ENCODE results near the gene GPC5. TPM values are rescaled to one million over a fixed set of nuclear protein-coding genes. Genes with fewer than 3 reads are reported as not detected.

The GPC5 gene
- total and polyA plus RNA-seq, 9 of the 15 experiments (the other 6 are each of a cell fraction or from before 2014, with no cell fraction given): 0.18 to 0.27 TPM; not detected in 7

DNA sequence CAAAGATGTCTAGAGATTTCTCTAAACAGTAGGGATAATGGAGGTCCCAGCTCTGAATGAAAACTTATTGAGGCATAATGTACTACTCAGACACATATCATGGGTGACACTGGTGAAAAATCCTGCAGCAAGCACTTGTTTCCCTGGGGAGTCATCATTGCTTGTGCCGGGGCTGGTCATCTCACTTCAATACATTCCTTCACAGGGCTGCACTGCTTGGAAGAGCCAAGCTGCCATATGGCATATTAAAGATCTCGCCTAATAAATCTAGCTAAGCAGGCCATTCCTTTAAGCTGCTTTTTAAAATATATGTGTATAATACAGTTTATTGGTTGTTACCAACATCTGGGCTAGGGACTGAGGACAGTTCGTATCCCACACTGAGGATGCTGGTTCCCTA lies 1496.0 kb downstream of the GPC5 start (continued):
- TF ChIP-seq, protein P1, sequence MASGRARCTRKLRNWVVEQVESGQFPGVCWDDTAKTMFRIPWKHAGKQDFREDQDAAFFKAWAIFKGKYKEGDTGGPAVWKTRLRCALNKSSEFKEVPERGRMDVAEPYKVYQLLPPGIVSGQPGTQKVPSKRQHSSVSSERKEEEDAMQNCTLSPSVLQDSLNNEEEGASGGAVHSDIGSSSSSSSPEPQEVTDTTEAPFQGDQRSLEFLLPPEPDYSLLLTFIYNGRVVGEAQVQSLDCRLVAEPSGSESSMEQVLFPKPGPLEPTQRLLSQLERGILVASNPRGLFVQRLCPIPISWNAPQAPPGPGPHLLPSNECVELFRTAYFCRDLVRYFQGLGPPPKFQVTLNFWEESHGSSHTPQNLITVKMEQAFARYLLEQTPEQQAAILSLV (tag; IDR thresholded peaks at IDR 0.05): no peak
- no peak for TF ChIP-seq MBD2 (IDR thresholded peaks at IDR 0.05; ENCODE audit: borderline replicate concordance, low read depth)

DNA sequence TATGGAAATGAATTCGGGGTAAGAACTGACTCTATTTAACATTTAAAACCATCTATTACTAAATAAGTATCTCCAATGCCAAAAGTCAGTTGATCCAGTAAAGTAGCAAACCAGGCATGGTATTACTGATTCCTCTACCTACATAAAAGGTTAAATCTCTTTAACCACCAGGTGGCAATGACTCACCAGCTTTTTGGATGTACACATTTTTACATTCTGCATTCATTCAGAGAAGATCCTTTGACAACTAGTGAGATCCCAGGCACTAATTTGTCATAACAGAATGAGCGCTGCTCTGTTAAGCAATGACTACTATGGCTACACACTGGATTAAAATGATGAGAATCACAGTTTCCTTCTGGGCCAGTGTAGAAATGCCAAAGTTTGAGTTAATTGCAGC lies 1498.4 kb downstream of the GPC5 start:
- no peak overlapping the region for H3K4me2 ChIP-seq (ENCODE audit: insufficient read depth, low read length)
- 0% methylated on average over 2 of the region's 2 CpGs for WGBS (ENCODE audit: insufficient coverage, low coverage, missing lambda C conversion rate)
- no peaks in the 10 kb centered on the region for H3K27me3 ChIP-seq (ENCODE audit: control insufficient read depth in 2 of 2, insufficient read depth in 2 of 2, low read length in 2 of 2)
- ChIA-PET POLR2A (no interaction called here), CTCF (ENCODE audit: low intra/inter-chr PET ratio) (no interaction called here)
- no peaks in the 10 kb centered on the region for H4K20me1 ChIP-seq (replicated peaks; ENCODE audit: control insufficient read depth, insufficient read depth, low read length)
- H3K9ac ChIP-seq (ENCODE audit: insufficient read depth in 1 of 2, low read depth in 2 of 2, low read length in 2 of 2): no peak overlapping the region
- no peak overlapping the region for H3K27ac ChIP-seq (ENCODE audit: extremely low read depth, low read depth, low read length)
- no peaks in the 10 kb centered on the region for H3K79me2 ChIP-seq (ENCODE audit: control insufficient read depth, insufficient read depth, low read length)
- H3K36me3 ChIP-seq (ENCODE audit: control insufficient read depth, insufficient read depth, low read length): no peaks in the 10 kb centered on the region
- intact Hi-C loops (cut with micrococcal nuclease) (no loop called here), in situ Hi-C loops (cut with MboI) (no loop called here)
- H3K4me3 ChIP-seq: no peak overlapping the region
- no peaks in the 10 kb centered on the region for H3K9me3 ChIP-seq (replicated peaks; ENCODE audit: control insufficient read depth, insufficient read depth, low read depth, low read length)
- TF ChIP-seq LCOR (CRISPR knock-in tag; IDR thresholded peaks at IDR 0.05): no peak
- TF ChIP-seq ZNF184 (CRISPR knock-in tag; IDR thresholded peaks at IDR 0.05): no peak
- no peak for TF ChIP-seq SMARCA5 (IDR thresholded peaks at IDR 0.05)
- TF ChIP-seq, protein P2, sequence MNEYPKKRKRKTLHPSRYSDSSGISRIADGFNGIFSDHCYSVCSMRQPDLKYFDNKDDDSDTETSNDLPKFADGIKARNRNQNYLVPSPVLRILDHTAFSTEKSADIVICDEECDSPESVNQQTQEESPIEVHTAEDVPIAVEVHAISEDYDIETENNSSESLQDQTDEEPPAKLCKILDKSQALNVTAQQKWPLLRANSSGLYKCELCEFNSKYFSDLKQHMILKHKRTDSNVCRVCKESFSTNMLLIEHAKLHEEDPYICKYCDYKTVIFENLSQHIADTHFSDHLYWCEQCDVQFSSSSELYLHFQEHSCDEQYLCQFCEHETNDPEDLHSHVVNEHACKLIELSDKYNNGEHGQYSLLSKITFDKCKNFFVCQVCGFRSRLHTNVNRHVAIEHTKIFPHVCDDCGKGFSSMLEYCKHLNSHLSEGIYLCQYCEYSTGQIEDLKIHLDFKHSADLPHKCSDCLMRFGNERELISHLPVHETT (CRISPR knock-in tag; conservative IDR thresholded peaks at IDR 0.05 in 1 of 2, IDR thresholded peaks at IDR 0.05 in 1 of 2): no peak
- no peak for TF ChIP-seq SUPT5H (IDR thresholded peaks at IDR 0.05)
- TF ChIP-seq ARID1B (IDR thresholded peaks at IDR 0.05): no peak
- TF ChIP-seq ESRRB (CRISPR knock-in tag; IDR thresholded peaks at IDR 0.05; ENCODE audit: borderline replicate concordance): no peak
- no peak for TF ChIP-seq FIP1L1 (IDR thresholded peaks at IDR 0.05; ENCODE audit: low read depth, low read length, poor library complexity, severe bottlenecking)
- TF ChIP-seq HNRNPLL (IDR thresholded peaks at IDR 0.05; ENCODE audit: low read depth, low read length, poor library complexity, severe bottlenecking): no peak
- TF ChIP-seq ZEB2 (IDR thresholded peaks at IDR 0.05): no peak
- no peak for TF ChIP-seq KLF1 (tag; IDR thresholded peaks at IDR 0.05)
- TF ChIP-seq MED1 (CRISPR knock-in tag; IDR thresholded peaks at IDR 0.05; ENCODE audit: borderline replicate concordance): no peak
- TF ChIP-seq PTRF (tag; IDR thresholded peaks at IDR 0.05): no peak
- no peak for TF ChIP-seq ETS2 (tag; IDR thresholded peaks at IDR 0.05; ENCODE audit: borderline replicate concordance, poor library complexity, severe bottlenecking)
- TF ChIP-seq ZNF695 (CRISPR knock-in tag; IDR thresholded peaks at IDR 0.05): no peak
- no peak for TF ChIP-seq CAMTA2 (CRISPR knock-in tag; conservative IDR thresholded peaks at IDR 0.05)
- TF ChIP-seq ARNT (IDR thresholded peaks at IDR 0.05): no peak
- no TSS peak for BruUV-seq (replicated peaks)
- H3K9me1 ChIP-seq (ENCODE audit: control insufficient read depth, insufficient read depth, low read length): no peaks in the 10 kb centered on the region
- H2AFZ ChIP-seq (ENCODE audit: low read depth, low read length): no peak overlapping the region
- FAIRE-seq: no peak
- no peaks in the 10 kb centered on the region for H3K4me1 ChIP-seq (replicated peaks in 1 of 2; ENCODE audit: control insufficient read depth in 2 of 2, insufficient read depth in 2 of 2, low read length in 2 of 2)
- DNase-seq (ENCODE audit: extremely low read depth in 1 of 4, low spot score in 3 of 4): no peak
- ATAC-seq: no peak
